Chondrocyte (in vitro differentiated cells): ENCODE measurements around the gene PFDN6. TPM values are rescaled to one million over a fixed set of nuclear protein-coding genes. Genes with fewer than 3 reads are reported as not detected.

Source experiments
- DNase-seq: peaks from one replicate; pipeline ENCODE4 v3.0.0; 2021; ENCODE audit warnings: mixed read lengths, low spot score
- H3K27ac Mint-ChIP-seq: one replicate; pipeline ENCODE4 v1.8.0; 2021; ENCODE audit warnings: mild to moderate bottlenecking, moderate library complexity, mixed read lengths; ENCODE audit not compliant: unreplicated experiment
- H3K27me3 Mint-ChIP-seq: 2 replicates; pipeline ENCODE4 v1.8.0; 2021; ENCODE audit warnings: low read depth, mixed read lengths
- H3K36me3 Mint-ChIP-seq: 2 replicates; pipeline ENCODE4 v1.8.0; 2021; ENCODE audit warnings: low read depth, mixed read lengths
- H3K4me1 Mint-ChIP-seq: 2 replicates; pipeline ENCODE4 v1.8.0; 2021; ENCODE audit warnings: low read depth, mild to moderate bottlenecking, mixed read lengths
- H3K4me3 Mint-ChIP-seq: one replicate; pipeline ENCODE4 v1.8.0; 2021; ENCODE audit warnings: mild to moderate bottlenecking, moderate library complexity, mixed read lengths; ENCODE audit not compliant: unreplicated experiment
- H3K9me3 Mint-ChIP-seq: 2 replicates; pipeline ENCODE4 v1.8.0; 2021; ENCODE audit warnings: low read depth, mixed read lengths
- CTCF ChIP-seq: fragments of 200-600 bp; sonication (generic); IDR thresholded peaks from 2 replicates; pipeline ENCODE4 v1.5.0; 2021; ENCODE audit warnings: antibody characterized with exemption, mild to moderate bottlenecking, moderate library complexity
- total RNA-seq: library from RNA; stranded (reverse); gene quantifications from 3 replicates; pipeline ENCODE4 v1.2.1, GENCODE V29; 2021

Gene PFDN6
- total RNA-seq, 1 donor from 2014 or later = 25.3 TPM

- Mint-ChIP-seq H3K4me1 (peaks cover 46% of the 10 kb centered on the region), H3K27me3 (no peaks in the 10 kb centered on the region), H3K4me3 (peak overlapping the region; percentile 97), H3K36me3 (peaks cover 1% of the 10 kb centered on the region), H3K9me3 (no peaks in the 10 kb centered on the region), H3K27ac (peak overlapping the region; percentile 98)
- no peak for TF ChIP-seq CTCF
- DNase-seq = no peak
Observed at GRCh38 chr6:33312361-33313104, 23.1 kb downstream of the PFDN6 start.

- Mint-ChIP-seq H3K9me3 (no peaks in the 10 kb centered on the region), H3K4me1 (peaks cover 49% of the 10 kb centered on the region), H3K27ac (peak overlapping the region; percentile 98), H3K36me3 (peaks cover 2% of the 10 kb centered on the region), H3K27me3 (no peaks in the 10 kb centered on the region), H3K4me3 (peak overlapping the region; percentile 97)
- DNase-seq = no peak
- no peak for TF ChIP-seq CTCF
Observed at GRCh38 chr6:33313105-33313708, 23.8 kb downstream of the PFDN6 start.

- Mint-ChIP-seq H3K4me3 (peak within 1 kb of the TSS; percentile 97), H3K27me3 (no peaks in the 10 kb centered on the region), H3K4me1 (peaks cover 56% of the 10 kb centered on the region), H3K9me3 (no peaks in the 10 kb centered on the region), H3K36me3 (peaks cover 6% of the 10 kb centered on the region), H3K27ac (peak within 1 kb of the TSS; percentile 98)
- no peak for DNase-seq
- TF ChIP-seq CTCF = no peak
Observed at GRCh38 chr6:33313709-33314514, 24.5 kb downstream of the PFDN6 start, which contains the start of gene TAPBP. TSS of gene TAPBP (minus strand) at chr6:33314078. CDS start at chr6:33314041, 37 bp downstream.

- Mint-ChIP-seq H3K4me3 (peak overlapping the region; percentile 97), H3K36me3 (peaks cover 11% of the 10 kb centered on the region), H3K9me3 (no peaks in the 10 kb centered on the region), H3K27ac (peak overlapping the region; percentile 98), H3K27me3 (no peaks in the 10 kb centered on the region), H3K4me1 (peaks cover 62% of the 10 kb centered on the region)
- no peak for DNase-seq
- no peak for TF ChIP-seq CTCF
Observed at GRCh38 chr6:33314515-33314942, 25.1 kb downstream of the PFDN6 start.
